Ectodermal cell (in vitro differentiated cells): ENCODE measurements around the gene CCDC159.

Experiments used
- H3K27ac ChIP-seq: 2 replicates; pipeline ENCODE4 v1.7.0; 2013; ENCODE audit warnings: mild to moderate bottlenecking, low read depth, low read length; ENCODE audit not compliant: insufficient read depth, poor library complexity, severe bottlenecking
- H3K27me3 ChIP-seq: 2 replicates; pipeline ENCODE4 v1.7.0; 2013; ENCODE audit warnings: mild to moderate bottlenecking, low read length; ENCODE audit not compliant: insufficient read depth, control insufficient read depth, poor library complexity, severe bottlenecking
- H3K36me3 ChIP-seq: one replicate; pipeline ENCODE4 v1.7.0; 2013; ENCODE audit warnings: low read length; ENCODE audit not compliant: control insufficient read depth, insufficient read depth
- H3K4me1 ChIP-seq: one replicate; pipeline ENCODE4 v1.7.0; 2013; ENCODE audit warnings: low read length; ENCODE audit not compliant: control insufficient read depth, insufficient read depth
- H3K4me3 ChIP-seq: 2 replicates; pipeline ENCODE4 v1.7.0; 2013; ENCODE audit warnings: low read depth, low read length, control low read depth; ENCODE audit not compliant: insufficient read depth
- H3K9me3 ChIP-seq: 2 replicates; pipeline ENCODE4 v1.7.0; 2013; ENCODE audit warnings: mild to moderate bottlenecking, low read length, moderate library complexity; ENCODE audit not compliant: control insufficient read depth
- WGBS, 2 experiments: methylation state at CpG; one replicate each; pipeline ENCODE4 v1.1.7; 2013; ENCODE audit warnings: missing lambda C conversion rate in 2 of 2; 5-methylcytosine and 5-hydroxymethylcytosine counted together

The CCDC159 gene

GRCh38 chr19:11390933-11391680, 44.8 kb downstream of the CCDC159 start:
- Histone ChIP-seq H3K36me3 (no peaks in the 10 kb centered on the region), H3K9me3 (no peaks in the 10 kb centered on the region), H3K27ac (no peak overlapping the region), H3K4me3 (no peak overlapping the region), H3K27me3 (no peaks in the 10 kb centered on the region), H3K4me1 (no peaks in the 10 kb centered on the region)
- 82 to 92% methylated on average over 3 to 4 of the region's 4 CpGs for WGBS, 2 experiments

- H3K4me1 ChIP-seq, result no peaks in the 10 kb centered on the region
- no peak overlapping the region for H3K27ac ChIP-seq
- WGBS, 2 experiments, result 87 to 91% methylated on average over 22 of the region's 22 CpGs
- H3K27me3 ChIP-seq, result no peaks in the 10 kb centered on the region
- no peaks in the 10 kb centered on the region for H3K36me3 ChIP-seq
- H3K9me3 ChIP-seq, result no peaks in the 10 kb centered on the region
- H3K4me3 ChIP-seq, result no peak overlapping the region
These were observed 50.8 kb downstream of the CCDC159 start for GRCh38 chr19:11397089-11397610.

GRCh38 chr19:11399667-11400066, 53.3 kb downstream of the CCDC159 start:
- no peaks in the 10 kb centered on the region for H3K4me1 ChIP-seq
- no peaks in the 10 kb centered on the region for H3K9me3 ChIP-seq
- no peak overlapping the region for H3K27ac ChIP-seq
- no peak overlapping the region for H3K4me3 ChIP-seq
- no peaks in the 10 kb centered on the region for H3K36me3 ChIP-seq
- no peaks in the 10 kb centered on the region for H3K27me3 ChIP-seq
- WGBS, 2 experiments, result 94 to 96% methylated on average over 9 of the region's 9 CpGs

- Histone ChIP-seq H3K27me3 (peaks cover under 1% of the 10 kb centered on the region), H3K36me3 (no peaks in the 10 kb centered on the region), H3K4me3 (no peak overlapping the region), H3K4me1 (no peaks in the 10 kb centered on the region), H3K27ac (no peak overlapping the region), H3K9me3 (no peaks in the 10 kb centered on the region)
- 83 to 94% methylated on average over 1 of the region's 1 CpG for WGBS, 2 experiments
These were observed 54.5 kb downstream of the CCDC159 start for GRCh38 chr19:11400798-11401197.

GRCh38 chr19:11401808-11402543, 55.7 kb downstream of the CCDC159 start:
- Histone ChIP-seq H3K4me3 (no peak overlapping the region), H3K4me1 (no peaks in the 10 kb centered on the region), H3K36me3 (no peaks in the 10 kb centered on the region), H3K9me3 (no peaks in the 10 kb centered on the region), H3K27me3 (peaks cover 9% of the 10 kb centered on the region), H3K27ac (no peak overlapping the region)
- 88 to 91% methylated on average over 9 of the region's 9 CpGs for WGBS, 2 experiments
